Measurements from ENCODE around the gene ASB17.
"Not testable (repeated sequence)": the region's sequence is repeated elsewhere in the genome, so short reads cannot be mapped to it uniquely, and the experiment has no call there.

- TF ChIP-seq, protein P1, sequence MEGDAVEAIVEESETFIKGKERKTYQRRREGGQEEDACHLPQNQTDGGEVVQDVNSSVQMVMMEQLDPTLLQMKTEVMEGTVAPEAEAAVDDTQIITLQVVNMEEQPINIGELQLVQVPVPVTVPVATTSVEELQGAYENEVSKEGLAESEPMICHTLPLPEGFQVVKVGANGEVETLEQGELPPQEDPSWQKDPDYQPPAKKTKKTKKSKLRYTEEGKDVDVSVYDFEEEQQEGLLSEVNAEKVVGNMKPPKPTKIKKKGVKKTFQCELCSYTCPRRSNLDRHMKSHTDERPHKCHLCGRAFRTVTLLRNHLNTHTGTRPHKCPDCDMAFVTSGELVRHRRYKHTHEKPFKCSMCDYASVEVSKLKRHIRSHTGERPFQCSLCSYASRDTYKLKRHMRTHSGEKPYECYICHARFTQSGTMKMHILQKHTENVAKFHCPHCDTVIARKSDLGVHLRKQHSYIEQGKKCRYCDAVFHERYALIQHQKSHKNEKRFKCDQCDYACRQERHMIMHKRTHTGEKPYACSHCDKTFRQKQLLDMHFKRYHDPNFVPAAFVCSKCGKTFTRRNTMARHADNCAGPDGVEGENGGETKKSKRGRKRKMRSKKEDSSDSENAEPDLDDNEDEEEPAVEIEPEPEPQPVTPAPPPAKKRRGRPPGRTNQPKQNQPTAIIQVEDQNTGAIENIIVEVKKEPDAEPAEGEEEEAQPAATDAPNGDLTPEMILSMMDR (conservative IDR thresholded peaks at IDR 0.05; ENCODE audit: low read length): not testable (repeated sequence)
- TF ChIP-seq EZH2phosphoT487 (IDR thresholded peaks at IDR 0.05; ENCODE audit: borderline replicate concordance): not testable (repeated sequence)
Measured at GRCh38 chr1:75943037-75943436, 10.8 kb upstream of the ASB17 start.

Data from Loucy (cell line).